H1 (cell line): ENCODE results near the gene SPATA32. TPM values are rescaled to one million over a fixed set of nuclear protein-coding genes. Genes with fewer than 3 reads are reported as not detected.

Experiments
- CEBPB ChIP-seq: IDR thresholded peaks from 2 replicates; pipeline ENCODE4 v1.6.1; 2012; ENCODE audit warnings: low read depth, low read length
- CREB1 ChIP-seq: IDR thresholded peaks from 2 replicates; pipeline ENCODE4 v1.6.1; 2012; ENCODE audit warnings: inconsistent platforms
- NANOG ChIP-seq: IDR thresholded peaks from 2 replicates; pipeline ENCODE4 v1.6.1; 2011; ENCODE audit warnings: low read length, low read depth, mild to moderate bottlenecking, inconsistent platforms; ENCODE audit not compliant: insufficient read depth, poor library complexity, severe bottlenecking
- RXRA ChIP-seq: IDR thresholded peaks from 2 replicates; pipeline ENCODE4 v1.6.1; 2011; ENCODE audit warnings: low read depth, mild to moderate bottlenecking, low read length, moderate library complexity; ENCODE audit not compliant: insufficient read depth
- SUZ12 ChIP-seq: fragments of 200-600 bp; sonication (generic); IDR thresholded peaks from 2 replicates; pipeline ENCODE4 v1.6.1; 2012; ENCODE audit warnings: mild to moderate bottlenecking, inconsistent platforms, low read length, moderate library complexity, mixed read lengths
- polyA plus RNA-seq, 7 experiments: library from polyadenylated mRNA; depleted of rRNA in 3 of 7; stranded (reverse) in 5 of 7; unstranded in 2 of 7; fragments of >200 nt in 5 of 7; fragments of 200-250 nt in 2 of 7; gene quantifications; 1 replicate in 5 of 7; 2 replicates in 1 of 7; 4 replicates in 1 of 7; pipeline versions ENCODE4 v1.2.1 to v1.2.3, GENCODE V29; 2011 to 2013; ENCODE audit warnings: missing spikeins in 2 of 7, mixed read lengths in 2 of 7
- total RNA-seq: library from RNA; stranded (reverse); fragmentation: NEBNext Ultra II Directional; extraction: Animal tissue kit (Norgen Biotek cat#: 25700); gene quantifications from 2 replicates; pipeline ENCODE4 v1.2.1, GENCODE V29; 2021

Gene SPATA32
- total and polyA plus RNA-seq, 2 of the 8 experiments (the other 6 are each of a cell fraction or from before 2014, with no cell fraction given), result 0.24 TPM; not detected in 1

- TF ChIP-seq CREB1, result no peak
- no peak for TF ChIP-seq RXRA
- no peak for TF ChIP-seq CEBPB
- no peak for TF ChIP-seq SUZ12
- TF ChIP-seq NANOG, result no peak
Measured at GRCh38 chr17:45308840-45309239, 46.9 kb upstream of the SPATA32 start (continued).
